ENCODE results near the gene SNRK. TPM values are rescaled to one million over a fixed set of nuclear protein-coding genes. Genes with fewer than 3 reads are reported as not detected.

Gene SNRK
- total RNA-seq, 1 experiment from 2014 or later: 12.7 TPM

DNA sequence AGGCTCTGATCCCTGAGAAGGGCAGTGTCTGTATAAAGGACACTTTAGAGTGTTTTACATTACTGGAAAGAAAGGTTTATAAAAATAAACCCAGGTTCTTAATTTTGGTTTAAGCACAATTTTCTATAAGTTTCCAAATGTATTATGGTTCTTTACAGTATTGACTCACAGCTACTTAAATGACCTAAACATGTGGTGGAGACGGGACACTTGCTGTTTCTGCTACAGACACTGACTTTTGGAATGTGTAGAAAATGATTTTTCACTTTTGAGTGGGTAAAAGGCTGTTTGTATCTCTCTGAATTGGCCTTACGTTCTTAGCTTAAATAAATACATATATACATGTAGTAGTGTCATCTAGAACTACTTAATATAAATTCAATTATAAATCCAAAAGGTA is 55.4 kb downstream of the SNRK start:
- Histone ChIP-seq H3K9me3 (ENCODE audit: control insufficient read depth in 1 of 2, insufficient read depth in 1 of 2, low read depth in 1 of 2, low read length in 2 of 2) (peaks cover 0 to 5% of the 10 kb centered on the region in 2 experiments; a peak in 2 of 4 replicates), H3K9me2 (ENCODE audit: insufficient read depth) (no peaks in the 10 kb centered on the region), H3K4me1 (ENCODE audit: control insufficient read depth in 1 of 2, insufficient read depth in 2 of 2, low read length in 2 of 2) (no peaks in the 10 kb centered on the region), H3K4me3 (replicated peaks in 1 of 2; ENCODE audit: low read depth in 1 of 2, low read length in 2 of 2) (no peak overlapping the region), H3K79me2 (ENCODE audit: insufficient read depth, low read length) (no peaks in the 10 kb centered on the region), H2AFZ (ENCODE audit: low read depth, low read length, poor library complexity, severe bottlenecking) (no peak overlapping the region), H3K27ac (ENCODE audit: low read depth, low read length) (no peak overlapping the region), H3K27me3 (ENCODE audit: insufficient read depth, low read length) (no peaks in the 10 kb centered on the region), H3K9ac (ENCODE audit: low read length) (no peak overlapping the region), H3K36me3 (ENCODE audit: control insufficient read depth in 1 of 2, insufficient read depth in 2 of 2, low read length in 2 of 2) (peaks cover 4 to 20% of the 10 kb centered on the region in 2 experiments; a peak in 2 of 4 replicates), H4K20me1 (ENCODE audit: insufficient read depth) (no peaks in the 10 kb centered on the region), H3K4me2 (ENCODE audit: low read length) (no peak overlapping the region)
- ChIA-PET CTCF (no interaction called here), RAD21 (ENCODE audit: low non-redundant PET in 1 of 2, low total read pairs in 2 of 2, uncharacterized antibody in 2 of 2, unreplicated experiment in 2 of 2) (no interaction called here), POLR2A (no interaction called here)
- intact Hi-C loops (cut with micrococcal nuclease): no loop called here
- no peak for DNase-seq (ENCODE audit: low read depth, low spot score)
- no peak for TF ChIP-seq SRF (IDR thresholded peaks at IDR 0.05; ENCODE audit: low read depth)
- TF ChIP-seq JUND (IDR thresholded peaks at IDR 0.05): no peak
- TF ChIP-seq, protein P1, sequence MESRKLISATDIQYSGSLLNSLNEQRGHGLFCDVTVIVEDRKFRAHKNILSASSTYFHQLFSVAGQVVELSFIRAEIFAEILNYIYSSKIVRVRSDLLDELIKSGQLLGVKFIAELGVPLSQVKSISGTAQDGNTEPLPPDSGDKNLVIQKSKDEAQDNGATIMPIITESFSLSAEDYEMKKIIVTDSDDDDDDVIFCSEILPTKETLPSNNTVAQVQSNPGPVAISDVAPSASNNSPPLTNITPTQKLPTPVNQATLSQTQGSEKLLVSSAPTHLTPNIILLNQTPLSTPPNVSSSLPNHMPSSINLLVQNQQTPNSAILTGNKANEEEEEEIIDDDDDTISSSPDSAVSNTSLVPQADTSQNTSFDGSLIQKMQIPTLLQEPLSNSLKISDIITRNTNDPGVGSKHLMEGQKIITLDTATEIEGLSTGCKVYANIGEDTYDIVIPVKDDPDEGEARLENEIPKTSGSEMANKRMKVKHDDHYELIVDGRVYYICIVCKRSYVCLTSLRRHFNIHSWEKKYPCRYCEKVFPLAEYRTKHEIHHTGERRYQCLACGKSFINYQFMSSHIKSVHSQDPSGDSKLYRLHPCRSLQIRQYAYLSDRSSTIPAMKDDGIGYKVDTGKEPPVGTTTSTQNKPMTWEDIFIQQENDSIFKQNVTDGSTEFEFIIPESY (IDR thresholded peaks at IDR 0.05; ENCODE audit: extremely low read depth, insufficient replicate concordance, low read length): no peak
- TF ChIP-seq SP1 (IDR thresholded peaks at IDR 0.05; ENCODE audit: low read depth): no peak
- no peak for TF ChIP-seq ZNF274 (IDR thresholded peaks at IDR 0.05; ENCODE audit: low read depth, low read length)
- TF ChIP-seq, protein P2, sequence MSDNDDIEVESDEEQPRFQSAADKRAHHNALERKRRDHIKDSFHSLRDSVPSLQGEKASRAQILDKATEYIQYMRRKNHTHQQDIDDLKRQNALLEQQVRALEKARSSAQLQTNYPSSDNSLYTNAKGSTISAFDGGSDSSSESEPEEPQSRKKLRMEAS (IDR thresholded peaks at IDR 0.05): no peak
- no peak for TF ChIP-seq ELF1 (IDR thresholded peaks at IDR 0.05; ENCODE audit: borderline replicate concordance, low read depth)
- no peak for TF ChIP-seq POLR2A (IDR thresholded peaks at IDR 0.05; ENCODE audit: borderline replicate concordance, extremely low read depth, insufficient read depth, insufficient read length)
- TF ChIP-seq, protein P3, sequence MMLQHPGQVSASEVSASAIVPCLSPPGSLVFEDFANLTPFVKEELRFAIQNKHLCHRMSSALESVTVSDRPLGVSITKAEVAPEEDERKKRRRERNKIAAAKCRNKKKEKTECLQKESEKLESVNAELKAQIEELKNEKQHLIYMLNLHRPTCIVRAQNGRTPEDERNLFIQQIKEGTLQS (IDR thresholded peaks at IDR 0.05): no peak
- TF ChIP-seq EGR1 (IDR thresholded peaks at IDR 0.05; ENCODE audit: low read depth): no peak
- no peak for TF ChIP-seq FOSL1 (IDR thresholded peaks at IDR 0.05; ENCODE audit: low read depth)
- TF ChIP-seq RAD21 (IDR thresholded peaks at IDR 0.05; ENCODE audit: low read depth): no peak
- no peak for TF ChIP-seq SIN3A (IDR thresholded peaks at IDR 0.05; ENCODE audit: low read depth)
- TF ChIP-seq, protein P4, sequence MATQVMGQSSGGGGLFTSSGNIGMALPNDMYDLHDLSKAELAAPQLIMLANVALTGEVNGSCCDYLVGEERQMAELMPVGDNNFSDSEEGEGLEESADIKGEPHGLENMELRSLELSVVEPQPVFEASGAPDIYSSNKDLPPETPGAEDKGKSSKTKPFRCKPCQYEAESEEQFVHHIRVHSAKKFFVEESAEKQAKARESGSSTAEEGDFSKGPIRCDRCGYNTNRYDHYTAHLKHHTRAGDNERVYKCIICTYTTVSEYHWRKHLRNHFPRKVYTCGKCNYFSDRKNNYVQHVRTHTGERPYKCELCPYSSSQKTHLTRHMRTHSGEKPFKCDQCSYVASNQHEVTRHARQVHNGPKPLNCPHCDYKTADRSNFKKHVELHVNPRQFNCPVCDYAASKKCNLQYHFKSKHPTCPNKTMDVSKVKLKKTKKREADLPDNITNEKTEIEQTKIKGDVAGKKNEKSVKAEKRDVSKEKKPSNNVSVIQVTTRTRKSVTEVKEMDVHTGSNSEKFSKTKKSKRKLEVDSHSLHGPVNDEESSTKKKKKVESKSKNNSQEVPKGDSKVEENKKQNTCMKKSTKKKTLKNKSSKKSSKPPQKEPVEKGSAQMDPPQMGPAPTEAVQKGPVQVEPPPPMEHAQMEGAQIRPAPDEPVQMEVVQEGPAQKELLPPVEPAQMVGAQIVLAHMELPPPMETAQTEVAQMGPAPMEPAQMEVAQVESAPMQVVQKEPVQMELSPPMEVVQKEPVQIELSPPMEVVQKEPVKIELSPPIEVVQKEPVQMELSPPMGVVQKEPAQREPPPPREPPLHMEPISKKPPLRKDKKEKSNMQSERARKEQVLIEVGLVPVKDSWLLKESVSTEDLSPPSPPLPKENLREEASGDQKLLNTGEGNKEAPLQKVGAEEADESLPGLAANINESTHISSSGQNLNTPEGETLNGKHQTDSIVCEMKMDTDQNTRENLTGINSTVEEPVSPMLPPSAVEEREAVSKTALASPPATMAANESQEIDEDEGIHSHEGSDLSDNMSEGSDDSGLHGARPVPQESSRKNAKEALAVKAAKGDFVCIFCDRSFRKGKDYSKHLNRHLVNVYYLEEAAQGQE (IDR thresholded peaks at IDR 0.05; ENCODE audit: low read depth): no peak
- no TSS peak for BruUV-seq (replicated peaks)
- no peak for ATAC-seq

Data from HCT116 (cell line).